CD4-positive, alpha-beta T cell treated with Interleukin-6 for 4 hours (primary cell): Measurements from ENCODE around the gene AIMP1.
"Not testable (repeated sequence)": the region's sequence is repeated elsewhere in the genome, so short reads cannot be mapped to it uniquely, and the experiment has no call there.

Source experiments
- DNase-seq: peaks from one replicate; pipeline ENCODE4 v3.0.0-alpha.2; 2020; ENCODE audit warnings: mixed read lengths

The AIMP1 gene

DNA sequence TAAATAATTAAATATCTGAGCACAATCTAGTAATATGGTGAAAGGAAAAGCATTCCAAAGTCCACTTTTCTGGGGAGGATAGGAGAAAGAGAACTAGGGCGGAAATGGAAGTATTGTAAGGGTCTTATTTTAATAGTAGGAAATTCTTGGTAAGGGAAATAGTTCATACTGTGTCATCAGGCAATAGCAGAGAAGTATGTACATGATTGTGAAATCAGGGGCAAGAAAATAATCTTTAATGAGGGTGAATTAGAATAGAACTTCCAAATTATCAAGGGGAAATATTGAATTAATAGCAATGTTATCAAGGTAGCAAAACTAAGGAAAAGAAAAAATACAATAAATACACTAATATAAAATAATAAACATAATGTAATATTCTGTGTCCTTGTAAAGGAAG, 37.4 kb downstream of the AIMP1 start:
- no peak for DNase-seq

DNA sequence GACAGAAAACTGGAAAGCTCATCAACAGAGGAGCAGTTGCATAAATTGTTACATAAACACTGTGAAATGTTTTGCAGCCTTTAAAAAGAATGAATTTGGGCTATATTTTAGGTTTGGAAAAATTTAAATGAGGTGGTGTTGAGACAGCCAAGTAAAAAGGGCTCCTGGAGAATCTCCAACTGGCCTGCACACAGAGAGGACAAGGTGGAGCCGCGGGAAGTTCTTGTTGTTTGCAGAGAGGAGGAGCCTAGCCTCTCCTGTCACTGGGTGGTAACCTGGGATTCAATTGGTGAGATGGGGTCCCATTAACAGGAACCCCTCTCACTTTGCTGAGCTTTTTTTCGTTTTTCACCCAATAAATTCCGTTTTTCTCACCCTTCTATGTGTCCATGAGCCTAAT, 38.8 kb downstream of the AIMP1 start:
- no peak for DNase-seq

DNA sequence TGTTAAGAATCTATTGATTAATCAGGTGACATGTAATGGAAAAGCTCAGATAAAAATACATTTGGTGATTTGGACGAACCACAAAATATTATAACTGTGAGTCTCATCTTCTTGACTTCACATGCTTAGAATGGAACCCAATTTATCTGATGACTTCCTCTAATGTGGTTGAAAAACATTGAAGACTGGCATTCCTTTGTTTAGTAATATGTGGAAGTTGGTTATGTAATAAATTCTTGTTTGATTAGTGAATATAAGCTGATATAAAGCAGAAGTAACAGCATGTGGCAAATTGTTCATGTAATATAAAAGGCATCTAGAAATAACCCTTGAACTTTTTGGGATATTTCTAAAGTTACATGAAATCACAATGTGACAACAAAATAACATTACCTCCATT, 42.5 kb downstream of the AIMP1 start:
- no peak for DNase-seq

DNA sequence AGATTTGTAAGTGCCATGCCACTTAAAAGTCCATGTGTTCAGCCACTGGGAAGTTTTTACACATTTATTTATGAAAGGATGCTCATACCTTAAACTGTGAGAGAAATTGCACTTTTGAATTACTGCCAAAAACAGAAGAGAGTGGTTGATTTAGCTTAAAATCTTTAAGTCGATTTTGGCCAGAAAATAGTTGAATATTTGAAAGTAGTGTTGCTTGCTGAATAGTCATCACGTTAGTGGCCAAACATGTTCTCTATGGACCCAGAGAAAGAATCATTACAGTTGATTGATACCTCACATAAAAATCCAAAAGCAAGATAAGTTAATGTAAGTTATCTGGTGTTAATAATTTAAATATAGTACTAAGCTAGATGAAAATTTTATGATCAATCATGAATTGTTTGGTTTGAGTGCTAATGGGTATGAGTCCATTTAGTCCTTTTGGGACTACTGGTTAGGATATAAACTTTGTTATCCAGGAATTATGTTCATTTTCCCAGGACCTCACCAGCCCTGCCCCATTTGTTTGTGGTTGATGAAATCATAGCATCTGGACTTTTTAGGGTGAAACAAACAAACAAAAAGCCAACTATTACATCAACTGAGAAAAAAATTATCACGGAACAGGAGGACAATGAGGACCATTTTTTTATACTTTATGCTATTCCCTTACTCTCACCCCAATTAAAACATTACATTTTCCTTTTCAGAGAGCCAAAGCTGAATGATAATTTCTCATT, 45.9 kb downstream of the AIMP1 start:
- no peak for DNase-seq

DNA sequence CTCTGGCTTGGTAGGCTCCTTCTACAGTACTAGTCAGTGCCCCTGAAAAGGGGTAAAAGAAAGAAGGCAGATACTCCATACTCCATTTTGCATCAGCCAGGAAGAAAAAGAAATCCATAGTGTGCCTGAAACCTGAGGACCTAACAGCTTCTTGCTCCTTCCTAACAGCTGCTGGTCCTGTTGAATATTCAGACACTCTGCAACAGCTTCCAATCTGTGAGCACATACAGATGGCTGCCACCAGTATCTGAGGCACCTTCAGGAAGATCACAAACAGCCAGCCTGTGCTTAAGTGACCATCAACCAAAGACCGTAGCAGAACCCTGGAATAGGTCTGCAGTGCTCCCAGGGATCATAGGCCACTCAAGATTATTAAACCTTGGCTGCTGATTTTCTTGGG, 47.9 kb downstream of the AIMP1 start:
- DNase-seq, result no peak

DNA sequence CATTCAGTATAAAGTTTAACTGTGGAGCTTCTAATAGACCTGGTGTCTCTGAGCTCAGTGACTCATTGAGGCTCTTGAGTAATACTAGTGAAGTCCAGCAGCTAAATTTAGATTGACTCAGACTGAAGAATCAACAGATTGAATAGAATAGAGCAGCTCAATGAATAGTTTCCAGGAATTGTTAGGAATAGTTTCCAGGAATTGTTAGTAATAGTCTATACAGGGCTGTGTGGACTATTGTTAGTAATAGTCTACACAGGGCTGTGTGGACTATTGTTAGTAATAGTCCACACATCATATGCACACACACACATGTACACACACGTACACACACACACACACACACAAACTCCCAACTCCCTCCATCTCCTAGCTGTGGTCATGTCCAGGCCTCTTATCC, 49.3 kb downstream of the AIMP1 start:
- DNase-seq, result no peak

DNA sequence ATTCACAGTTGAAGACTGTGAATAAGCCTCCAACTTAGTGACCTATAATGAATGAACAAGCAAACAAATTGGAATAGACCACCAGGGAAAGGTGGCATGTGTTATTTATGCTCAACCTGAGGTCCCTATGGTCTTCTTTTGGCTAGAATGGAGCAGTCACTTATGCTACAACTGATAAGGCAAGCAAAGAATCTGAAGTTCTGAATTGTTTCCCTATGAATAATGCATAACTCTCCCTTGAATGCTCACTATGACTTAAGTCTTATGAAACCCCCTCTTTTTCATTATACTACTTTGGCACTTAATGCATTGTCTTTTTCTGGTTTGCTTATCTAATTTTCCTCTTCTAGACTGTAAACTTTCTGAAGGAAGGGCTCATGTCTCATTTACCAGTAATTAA, 49.7 kb downstream of the AIMP1 start:
- DNase-seq, result no peak

DNA sequence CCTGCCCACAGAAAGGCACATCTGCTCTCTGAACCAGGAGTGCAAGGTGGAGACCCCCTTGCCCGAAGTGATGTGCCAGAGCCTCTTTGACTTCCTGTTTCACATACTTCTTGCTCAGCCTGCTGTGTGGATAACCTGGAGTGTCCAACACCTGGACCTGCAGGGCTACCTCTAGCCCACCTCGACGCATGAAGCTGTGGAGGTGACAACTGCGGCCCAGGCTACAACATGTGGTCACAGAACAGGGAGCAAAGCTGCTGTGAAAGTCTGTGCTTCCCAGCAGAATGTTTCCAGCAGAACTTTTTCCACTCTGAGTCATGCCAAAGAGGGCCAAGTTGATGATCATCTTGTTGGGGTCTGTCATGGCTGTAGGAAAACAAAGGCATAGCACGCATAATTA, 50.7 kb downstream of the AIMP1 start:
- no peak for DNase-seq

DNA sequence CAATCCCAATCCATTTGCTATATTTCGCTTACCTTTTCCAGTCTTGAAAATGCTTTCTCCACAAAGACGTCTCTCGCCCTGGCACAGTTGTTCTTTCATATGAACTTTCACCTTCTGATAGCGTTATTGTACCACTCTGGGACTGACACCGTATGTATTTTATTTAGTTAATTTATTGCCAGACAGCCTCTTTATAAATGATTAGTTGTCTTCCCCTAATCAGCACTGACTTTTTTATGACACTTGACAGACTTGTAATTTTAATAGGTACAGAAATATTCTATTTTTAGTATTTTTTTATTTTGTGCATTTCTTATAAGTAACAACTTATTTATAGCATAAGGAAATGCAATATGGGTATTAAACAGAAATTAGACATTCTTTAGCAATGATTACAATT, 52.3 kb downstream of the AIMP1 start, which contains the start of gene GIMD1:
GIMD1 (minus strand) TSS at position 101 of the 400 bp plus-strand sequence. CDS start 1,343 bp downstream, outside the sequence.
- no peak for DNase-seq

DNA sequence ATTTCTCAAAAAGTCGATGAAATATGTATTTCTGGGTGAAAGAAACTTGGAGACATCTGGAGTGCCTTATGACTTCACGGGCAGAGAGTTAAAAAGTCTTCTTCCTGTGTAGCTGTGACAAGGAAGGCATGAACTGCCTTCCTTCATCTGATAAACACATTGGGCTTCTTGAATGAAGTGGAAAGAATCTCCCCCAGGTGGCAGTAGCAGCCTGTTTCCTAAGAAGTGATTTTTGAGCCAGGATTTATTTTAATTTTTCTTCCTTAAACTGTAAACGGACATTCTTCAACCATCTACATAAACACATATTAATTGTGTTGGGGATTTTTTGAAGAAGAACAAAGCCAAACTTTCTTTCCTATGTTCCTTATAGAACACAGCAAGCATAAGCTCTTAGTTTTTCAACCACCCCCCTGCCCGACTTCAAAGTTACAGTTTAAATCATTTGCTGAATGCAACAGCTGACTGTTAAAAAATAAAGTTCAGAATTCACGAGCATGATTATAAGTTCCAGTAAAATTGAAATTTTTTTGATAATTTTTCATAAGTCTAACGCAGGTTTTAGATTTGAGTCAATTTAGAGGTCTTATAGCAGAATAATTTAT, 53.2 kb downstream of the AIMP1 start:
- no peak for DNase-seq

DNA sequence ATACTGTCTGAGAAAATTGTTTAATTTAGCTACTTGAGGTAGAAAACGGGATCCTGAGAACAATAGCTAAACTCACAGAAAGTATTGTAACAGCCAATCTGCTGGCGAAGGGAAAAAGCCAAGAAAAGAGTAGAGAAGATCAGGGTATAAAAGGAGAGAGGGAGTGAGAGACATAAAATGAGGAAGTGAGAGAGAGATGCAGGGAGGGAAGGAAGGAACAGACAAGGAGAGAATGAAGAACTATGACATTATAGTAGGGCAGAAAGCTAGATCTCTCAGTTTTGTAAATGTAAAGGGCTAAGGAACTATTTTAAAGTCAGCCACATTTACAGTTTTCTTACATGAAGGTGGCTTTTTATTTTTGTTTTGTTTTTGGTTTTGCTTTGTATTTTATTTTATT, 53.9 kb downstream of the AIMP1 start:
- DNase-seq, result no peak

DNA sequence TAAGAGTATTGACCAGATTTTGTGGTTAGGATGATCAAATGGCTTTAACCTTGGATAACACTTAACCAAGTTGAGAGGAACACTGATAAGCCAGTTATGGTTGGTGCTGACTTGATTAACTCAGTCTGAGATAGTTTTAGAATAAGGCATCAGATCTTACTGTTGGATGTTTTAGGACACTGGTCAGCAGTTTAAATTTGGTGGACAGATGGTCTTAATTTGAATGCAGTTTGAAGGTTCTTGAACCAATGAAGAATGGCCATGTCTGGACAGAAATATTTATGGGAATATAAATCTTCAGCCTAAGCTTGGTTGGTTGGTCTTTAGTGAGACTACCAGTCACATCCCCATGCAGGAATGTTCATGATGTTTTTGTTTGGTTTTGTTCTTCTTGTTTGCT, 54.8 kb downstream of the AIMP1 start:
- no peak for DNase-seq

DNA sequence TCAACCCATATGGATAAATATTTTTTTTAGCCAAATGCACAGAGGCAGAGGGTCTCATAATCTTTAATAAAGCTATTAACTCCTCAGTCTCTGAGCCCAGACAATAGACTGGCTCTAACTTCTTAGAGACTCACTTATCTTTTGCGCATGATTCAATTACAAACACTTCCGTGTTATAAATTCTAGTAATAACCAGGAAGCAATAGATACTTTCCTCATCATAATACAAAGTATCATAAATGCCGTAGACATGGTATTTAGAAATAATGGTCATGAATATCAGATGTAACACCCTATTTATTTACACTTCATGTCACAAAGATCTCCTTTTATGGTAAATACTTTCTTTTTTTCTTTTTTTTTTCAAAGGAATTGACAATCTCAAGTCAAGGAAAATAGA, 56.7 kb downstream of the AIMP1 start:
- DNase-seq, result no peak

DNA sequence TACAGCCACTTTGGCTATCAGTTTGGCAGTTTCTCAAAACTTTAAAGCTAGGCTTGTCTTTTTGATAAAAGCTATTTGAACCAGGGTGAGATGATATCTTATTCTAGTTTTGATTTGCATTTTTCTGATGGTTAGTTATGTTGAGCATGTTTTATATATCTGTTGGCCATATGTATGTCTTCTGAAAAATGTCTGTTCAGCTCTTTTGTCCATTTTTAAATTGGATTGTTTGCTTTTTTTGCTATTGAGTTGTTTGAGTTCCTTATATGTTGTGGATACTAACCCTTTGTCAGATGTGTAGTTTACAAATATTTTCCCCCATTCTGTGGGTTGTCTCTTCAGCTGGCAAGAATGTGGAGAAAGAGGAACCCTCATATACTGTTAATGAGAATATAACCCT, 63.8 kb downstream of the AIMP1 start:
- DNase-seq, result no peak

DNA sequence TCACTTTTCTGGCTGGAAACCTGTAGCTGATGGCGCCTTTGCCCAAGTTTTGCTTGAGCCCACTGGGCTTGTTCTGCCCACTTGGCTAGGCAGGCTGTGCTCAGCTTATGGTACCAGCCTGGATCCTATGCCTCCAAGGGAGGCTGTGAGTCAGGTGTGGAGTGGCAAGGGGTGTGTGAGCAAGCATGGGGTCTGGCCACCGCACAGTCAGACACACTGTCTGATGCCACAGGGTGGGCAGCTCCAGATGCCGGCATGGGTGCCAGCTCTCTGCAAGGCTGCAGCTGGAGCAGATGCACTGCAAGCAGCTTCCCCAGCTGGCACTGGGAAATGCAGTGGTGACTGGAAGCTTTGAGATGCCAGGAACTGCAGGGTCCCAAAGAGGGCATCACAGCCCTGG, 68.5 kb downstream of the AIMP1 start:
- no peak for DNase-seq

DNA sequence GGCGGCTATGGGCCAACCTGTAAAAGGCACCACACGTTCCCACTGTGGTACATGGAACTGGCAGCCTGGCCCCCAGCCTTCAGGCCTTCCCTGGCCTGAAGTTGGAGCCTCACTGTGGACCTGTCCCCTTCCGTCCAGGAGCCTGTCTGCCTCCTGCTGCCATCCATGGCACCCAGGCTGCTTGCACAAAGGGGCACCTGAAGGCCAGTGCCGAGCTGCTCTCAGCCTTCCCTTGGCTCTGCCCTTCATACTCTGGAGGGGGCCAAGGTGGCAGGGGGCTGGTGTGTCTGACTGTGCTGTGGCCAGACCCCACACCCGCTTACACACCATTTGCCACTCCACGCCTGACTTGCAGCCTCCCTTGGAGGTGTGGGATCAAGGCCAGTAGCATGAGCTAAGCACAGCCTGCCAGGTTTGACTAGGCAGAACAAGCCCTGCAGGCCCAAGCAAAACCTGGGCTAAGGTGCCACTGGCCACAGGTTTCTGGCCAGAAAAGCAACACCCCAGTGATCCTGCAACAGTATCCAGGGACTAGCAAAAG, 69.6 kb downstream of the AIMP1 start:
- DNase-seq, result no peak

DNA sequence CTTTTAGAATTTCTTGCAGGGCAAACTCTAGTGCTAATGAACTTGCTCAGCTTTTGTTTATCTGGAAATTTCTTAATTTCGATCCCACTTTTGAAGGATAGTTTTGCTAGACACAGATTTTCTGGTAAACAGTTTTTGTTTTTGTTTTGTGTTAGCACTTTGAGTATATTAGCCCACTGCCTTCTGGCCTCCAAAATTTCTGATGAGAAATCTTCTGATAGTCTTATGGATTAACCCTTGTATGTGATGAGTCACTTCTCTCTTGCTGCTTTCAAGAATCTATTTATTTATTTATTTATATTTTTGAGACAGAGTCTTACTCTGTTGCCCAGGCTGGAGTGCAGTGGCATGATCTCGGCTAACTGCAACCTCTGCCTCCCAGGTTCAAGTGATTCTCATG, 79.2 kb downstream of the AIMP1 start:
- DNase-seq, result no peak

DNA sequence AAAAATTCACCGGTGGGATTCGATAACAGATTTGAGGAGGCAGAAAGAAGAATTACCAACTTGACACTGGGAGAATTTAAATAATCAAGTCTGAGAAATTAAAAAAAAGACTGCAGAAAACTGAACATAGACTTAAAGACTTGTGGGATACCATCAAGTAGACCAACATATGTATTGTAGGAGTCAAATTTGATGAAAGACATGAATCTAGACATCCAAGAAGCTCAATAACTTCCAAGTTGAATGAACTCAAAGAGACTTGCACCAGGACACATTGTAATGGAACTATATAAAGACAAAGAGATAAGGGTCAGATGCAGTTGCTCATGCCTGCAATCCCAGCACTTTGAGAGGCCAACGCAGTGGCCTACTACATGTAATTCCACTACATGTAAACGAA, 82.5 kb downstream of the AIMP1 start:
- DNase-seq, result not testable (repeated sequence)
